Fibroblast of pulmonary artery (primary cell): Measurements from ENCODE around the gene ENSA.

Source experiments
- DNase-seq: peaks from one replicate; pipeline ENCODE4 v3.0.0-alpha.2; 2010; ENCODE audit warnings: low read depth
- H3K4me3 ChIP-seq: replicated peaks from 2 replicates; pipeline ENCODE4 v1.5.1; 2011; ENCODE audit warnings: low read depth, mild to moderate bottlenecking, control low read depth, low read length, moderate library complexity
- TF ChIP-seq, protein P1 (sequence below): IDR thresholded peaks from 2 replicates; pipeline ENCODE4 v1.5.1; 2011; ENCODE audit warnings: mild to moderate bottlenecking, control low read depth, low read length, inconsistent platforms; ENCODE audit errors: missing control alignments

ENSA gene

DNA sequence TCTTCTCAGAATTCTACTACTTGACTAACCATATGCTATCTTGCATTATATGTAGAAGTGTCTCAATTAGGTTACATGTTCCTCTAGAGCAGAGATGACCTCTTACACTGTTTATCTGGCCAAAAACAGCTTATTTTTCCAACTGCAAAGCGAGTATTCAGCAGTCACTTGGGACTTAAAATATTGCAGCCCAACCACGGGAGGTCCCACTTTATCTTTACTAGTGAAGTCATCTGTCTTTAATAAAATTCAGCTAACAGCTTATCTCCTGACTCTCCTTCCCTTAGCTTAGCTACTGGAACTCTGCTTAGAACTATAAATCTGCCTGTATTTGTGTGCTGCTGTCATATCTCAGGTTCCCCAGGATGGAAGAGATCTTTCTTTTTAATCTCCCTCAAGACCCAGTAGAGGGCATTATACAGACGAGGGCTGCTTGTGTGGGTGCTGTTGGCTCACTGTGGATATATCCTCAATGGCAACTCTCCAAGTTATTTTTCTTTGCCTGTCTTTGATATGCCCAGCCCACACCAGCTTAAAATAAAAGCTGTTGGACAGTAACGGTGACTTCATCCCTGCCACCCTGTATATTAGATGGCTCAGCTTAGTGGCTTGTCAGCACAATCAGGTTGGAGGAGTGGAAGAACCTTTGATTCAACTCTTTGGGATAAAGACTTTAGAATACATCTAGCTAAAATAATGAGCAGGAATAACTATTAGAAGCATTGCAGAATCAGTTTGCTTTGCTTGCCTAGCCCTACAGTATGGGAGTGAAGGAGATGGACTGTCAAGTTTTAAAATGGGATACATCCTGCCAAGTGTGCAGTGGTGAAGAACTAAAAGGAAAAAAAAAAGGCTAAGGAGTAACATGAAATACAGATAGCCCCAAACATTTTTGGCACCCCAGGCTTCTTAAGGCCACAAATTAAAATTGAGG lies 9.6 kb downstream of the ENSA start:
- H3K4me3 ChIP-seq = no peak overlapping the region
- DNase-seq = peak; percentile 85
- TF ChIP-seq, protein P1, sequence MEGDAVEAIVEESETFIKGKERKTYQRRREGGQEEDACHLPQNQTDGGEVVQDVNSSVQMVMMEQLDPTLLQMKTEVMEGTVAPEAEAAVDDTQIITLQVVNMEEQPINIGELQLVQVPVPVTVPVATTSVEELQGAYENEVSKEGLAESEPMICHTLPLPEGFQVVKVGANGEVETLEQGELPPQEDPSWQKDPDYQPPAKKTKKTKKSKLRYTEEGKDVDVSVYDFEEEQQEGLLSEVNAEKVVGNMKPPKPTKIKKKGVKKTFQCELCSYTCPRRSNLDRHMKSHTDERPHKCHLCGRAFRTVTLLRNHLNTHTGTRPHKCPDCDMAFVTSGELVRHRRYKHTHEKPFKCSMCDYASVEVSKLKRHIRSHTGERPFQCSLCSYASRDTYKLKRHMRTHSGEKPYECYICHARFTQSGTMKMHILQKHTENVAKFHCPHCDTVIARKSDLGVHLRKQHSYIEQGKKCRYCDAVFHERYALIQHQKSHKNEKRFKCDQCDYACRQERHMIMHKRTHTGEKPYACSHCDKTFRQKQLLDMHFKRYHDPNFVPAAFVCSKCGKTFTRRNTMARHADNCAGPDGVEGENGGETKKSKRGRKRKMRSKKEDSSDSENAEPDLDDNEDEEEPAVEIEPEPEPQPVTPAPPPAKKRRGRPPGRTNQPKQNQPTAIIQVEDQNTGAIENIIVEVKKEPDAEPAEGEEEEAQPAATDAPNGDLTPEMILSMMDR = peak; percentile 47

DNA sequence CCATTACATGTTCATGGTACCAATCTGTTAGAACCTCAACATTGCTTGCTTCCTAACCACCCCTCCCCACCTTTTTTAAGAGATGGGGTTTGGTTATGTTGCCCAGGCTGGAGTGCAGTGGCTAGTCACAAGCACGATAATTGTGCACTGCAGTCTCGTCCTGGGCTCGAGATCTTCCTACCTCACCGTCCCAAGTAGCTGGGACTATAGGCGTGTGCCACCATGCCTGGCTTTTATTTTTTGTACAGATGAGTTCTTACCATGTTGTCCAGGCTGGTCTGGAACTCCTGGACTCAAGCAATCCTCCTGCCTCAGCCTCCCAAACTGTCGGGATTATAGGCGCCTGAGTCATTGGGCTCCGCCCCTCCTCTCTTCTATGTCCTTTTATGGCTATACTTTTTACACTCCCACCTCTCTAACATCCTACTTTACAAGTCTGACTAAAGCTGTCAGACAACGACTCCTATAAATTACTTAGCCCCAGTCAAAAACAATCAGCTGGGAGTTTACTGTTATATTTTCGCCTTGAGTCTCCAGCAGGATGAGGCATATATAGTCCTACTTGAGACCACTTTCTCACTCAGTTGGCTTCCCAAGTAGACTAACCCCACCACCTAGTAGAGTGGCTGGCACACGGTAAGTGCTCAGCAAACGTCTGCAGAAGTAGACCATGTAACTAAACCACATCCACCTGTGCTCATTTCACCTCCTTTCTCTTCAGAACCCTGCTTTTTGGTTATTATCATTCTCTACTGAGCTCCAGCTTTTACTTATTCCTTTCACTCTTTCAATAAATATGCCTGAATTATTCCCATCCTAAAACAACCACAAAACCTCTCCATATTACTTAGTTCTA lies 13.8 kb downstream of the ENSA start:
- H3K4me3 ChIP-seq = no peak overlapping the region
- TF ChIP-seq, protein P1 = no peak
- DNase-seq = no peak

DNA sequence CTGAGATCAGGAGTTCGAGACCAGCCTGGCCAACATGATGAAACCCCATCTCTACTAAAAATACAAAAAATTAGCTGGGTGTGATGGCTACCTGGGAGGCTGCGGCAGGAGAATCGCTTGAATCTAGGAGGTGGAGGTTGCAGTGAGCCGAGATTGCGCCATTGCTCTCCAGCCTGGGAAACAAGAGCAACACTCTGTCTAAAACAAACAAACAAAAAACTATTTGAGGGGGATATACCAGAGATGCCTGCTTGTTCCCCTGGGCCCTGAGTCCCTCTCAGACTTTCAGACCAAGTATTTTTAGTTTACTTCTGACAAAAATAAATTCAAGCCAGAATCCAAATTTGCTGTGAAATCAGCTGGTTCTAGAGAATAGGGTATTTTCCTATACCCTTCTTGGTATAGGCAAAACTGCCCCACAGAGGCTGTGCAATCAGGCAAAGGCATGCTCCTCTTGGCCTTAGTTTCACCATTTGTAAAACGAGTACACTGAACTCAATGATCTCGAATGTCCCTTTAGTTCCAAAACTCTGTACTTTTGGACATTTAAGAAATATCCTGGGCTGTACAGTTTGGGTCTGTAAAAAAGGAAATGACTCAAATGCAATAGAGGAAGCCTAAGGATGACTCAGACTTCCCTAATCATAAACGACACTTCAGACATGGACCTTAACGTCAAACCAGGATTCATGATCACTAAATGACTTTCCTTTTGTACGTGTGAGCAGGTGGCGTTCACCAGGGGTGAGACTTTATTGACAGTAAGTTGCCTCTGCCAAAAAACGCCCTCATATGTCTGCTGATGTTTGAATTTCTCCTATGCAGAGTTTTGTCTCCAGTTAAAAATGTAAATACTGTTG lies 16.1 kb downstream of the ENSA start:
- peak overlapping the region; percentile 23 for H3K4me3 ChIP-seq
- TF ChIP-seq, protein P1 = no peak
- DNase-seq = peak; percentile 98

DNA sequence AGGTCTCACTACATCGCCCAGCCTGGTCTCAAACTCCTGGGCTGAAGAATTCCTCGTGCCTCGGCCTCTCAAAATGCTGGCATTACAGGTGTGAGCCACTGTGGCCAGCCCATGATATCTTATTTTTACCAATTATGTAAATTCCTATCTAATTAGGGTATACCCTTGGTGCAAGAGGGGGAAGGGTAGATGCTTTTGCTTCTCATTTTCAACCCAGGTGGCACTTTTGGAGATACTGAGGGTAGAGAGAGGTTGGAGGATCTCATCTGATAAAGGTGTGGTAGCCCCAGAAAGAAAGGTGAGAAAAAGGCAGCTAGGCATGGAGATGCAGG lies 17.4 kb downstream of the ENSA start:
- TF ChIP-seq, protein P1 = no peak
- no peak for DNase-seq
- no peak overlapping the region for H3K4me3 ChIP-seq

DNA sequence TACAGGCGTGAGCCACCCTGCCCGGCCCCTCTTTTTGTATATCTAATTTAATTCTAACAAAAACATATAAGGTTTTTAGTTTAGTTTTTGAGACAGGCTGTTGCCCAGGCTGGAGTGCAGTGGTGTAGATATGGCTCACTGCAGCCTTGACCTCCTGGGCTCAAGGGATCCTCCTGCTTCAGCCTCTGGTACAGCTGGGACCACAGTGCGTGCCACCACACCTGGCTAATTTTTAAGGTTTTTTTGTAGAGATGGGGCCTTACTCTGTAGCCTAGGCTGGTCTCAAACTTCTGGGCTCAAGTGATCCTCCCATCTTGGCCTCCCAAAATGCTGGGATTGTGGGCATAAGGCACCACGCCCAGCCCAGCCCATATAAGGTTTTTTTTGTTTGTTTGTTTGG lies 18.8 kb downstream of the ENSA start:
- no peak for DNase-seq
- H3K4me3 ChIP-seq = no peak overlapping the region
- TF ChIP-seq, protein P1 = no peak

DNA sequence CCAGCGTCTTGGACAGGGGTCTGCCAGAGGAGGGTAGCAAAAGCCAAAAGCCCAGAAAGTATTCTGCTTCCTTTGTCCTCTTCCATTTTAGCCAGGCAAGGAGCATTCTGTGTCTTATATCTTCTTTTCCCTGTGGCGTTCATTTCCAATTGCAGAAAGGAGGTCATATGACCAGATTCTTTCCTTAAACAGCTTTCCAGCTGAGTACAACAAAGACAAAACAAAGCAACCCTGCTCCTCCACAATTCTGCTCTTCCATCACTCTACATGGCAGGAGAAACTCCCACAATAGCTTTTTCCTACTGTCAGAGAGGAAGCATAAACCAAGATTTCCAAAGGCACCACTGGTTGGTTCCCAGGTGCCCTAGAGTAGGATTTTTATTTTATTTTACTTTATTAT lies 19.7 kb downstream of the ENSA start:
- TF ChIP-seq, protein P1 = no peak
- DNase-seq = peak; percentile 76
- H3K4me3 ChIP-seq = no peak overlapping the region
